GM23338 (cell line): Measurements from ENCODE around the gene C11orf52. TPM values are rescaled to one million over a fixed set of nuclear protein-coding genes. Genes with fewer than 3 reads are reported as not detected.

Experiments used
- ATAC-seq: fragments of 200-7000 bp; cut with Tn5 transposase; 3 replicates; pipeline ENCODE4 v1.9.1; 2020
- DNase-seq: peaks from one replicate; pipeline ENCODE4 v3.0.0-alpha.2; 2015; ENCODE audit warnings: low spot score
- H2AFZ ChIP-seq: fragments of 200-600 bp; sonication (generic); 2 replicates; pipeline ENCODE4 v1.8.0; 2016; ENCODE audit warnings: antibody characterized with exemption, mild to moderate bottlenecking, moderate library complexity
- H3F3A ChIP-seq: fragments of 200-600 bp; sonication (generic); replicated peaks from 2 replicates; pipeline ENCODE4 v1.8.0; 2017; ENCODE audit warnings: antibody characterized with exemption, mixed run types, low read depth
- H3K27ac ChIP-seq: fragments of 200-600 bp; sonication (generic); 2 replicates; pipeline ENCODE4 v1.6.1; 2016; ENCODE audit warnings: low read depth
- H3K27me3 ChIP-seq: fragments of 200-600 bp; sonication (generic); 2 replicates; pipeline ENCODE4 v1.8.0; 2016; ENCODE audit warnings: mild to moderate bottlenecking, mixed run types, moderate library complexity; ENCODE audit not compliant: insufficient read depth
- H3K36me3 ChIP-seq: fragments of 200-600 bp; sonication (generic); 2 replicates; pipeline ENCODE4 v1.8.0; 2016; ENCODE audit warnings: mild to moderate bottlenecking; ENCODE audit not compliant: insufficient read depth
- H3K4me1 ChIP-seq: fragments of 200-600 bp; sonication (generic); 2 replicates; pipeline ENCODE4 v1.8.0; 2016; ENCODE audit warnings: mild to moderate bottlenecking, moderate library complexity; ENCODE audit not compliant: insufficient read depth
- H3K4me2 ChIP-seq: fragments of 200-600 bp; sonication (generic); 2 replicates; pipeline ENCODE4 v1.7.1; 2017; ENCODE audit warnings: mixed run types
- H3K4me3 ChIP-seq: fragments of 200-600 bp; sonication (generic); 2 replicates; pipeline ENCODE4 v1.6.1; 2016; ENCODE audit warnings: mixed run types
- H3K79me2 ChIP-seq: fragments of 200-600 bp; sonication (generic); replicated peaks from 2 replicates; pipeline ENCODE4 v1.8.0; 2017; ENCODE audit warnings: mild to moderate bottlenecking; ENCODE audit not compliant: insufficient read depth
- H3K9me2 ChIP-seq: fragments of 200-600 bp; sonication (generic); 2 replicates; pipeline ENCODE4 v1.8.0; 2017; ENCODE audit not compliant: insufficient read depth
- H4K20me1 ChIP-seq: fragments of 200-600 bp; sonication (generic); replicated peaks from 2 replicates; pipeline ENCODE4 v1.8.0; 2017; ENCODE audit warnings: mild to moderate bottlenecking; ENCODE audit not compliant: insufficient read depth
- H3K27ac Mint-ChIP-seq: 2 replicates; pipeline ENCODE4 v1.8.0; 2020; ENCODE audit warnings: inconsistent platforms, mild to moderate bottlenecking, moderate library complexity, mixed read lengths
- H3K27me3 Mint-ChIP-seq: 3 replicates; pipeline ENCODE4 v1.8.0; 2022; ENCODE audit warnings: low read depth, mild to moderate bottlenecking, moderate library complexity, mixed read lengths, inconsistent platforms; ENCODE audit not compliant: insufficient read depth, poor library complexity
- H3K36me3 Mint-ChIP-seq: 3 replicates; pipeline ENCODE4 v1.8.0; 2021; ENCODE audit warnings: low read depth, mild to moderate bottlenecking, inconsistent platforms, moderate library complexity, mixed read lengths
- H3K4me1 Mint-ChIP-seq: 3 replicates; pipeline ENCODE4 v1.8.0; 2020; ENCODE audit warnings: mild to moderate bottlenecking, inconsistent platforms, mixed read lengths
- H3K4me3 Mint-ChIP-seq: 3 replicates; pipeline ENCODE4 v1.8.0; 2021; ENCODE audit warnings: moderate library complexity, mild to moderate bottlenecking, inconsistent platforms, mixed read lengths
- H3K9me3 Mint-ChIP-seq: 3 replicates; pipeline ENCODE4 v1.8.0; 2020; ENCODE audit warnings: moderate library complexity, mild to moderate bottlenecking, inconsistent platforms, mixed read lengths
- CREB1 ChIP-seq: fragments of 250-450 bp; sonication (Bioruptor Pico); IDR thresholded peaks from 2 replicates; pipeline ENCODE4 v1.5.0; 2020; ENCODE audit warnings: low read depth, mild to moderate bottlenecking, moderate library complexity
- EZH2 ChIP-seq: fragments of 200-600 bp; sonication (generic); IDR thresholded peaks from one replicate; pipeline ENCODE4 v1.8.0; 2017; ENCODE audit warnings: antibody characterized with exemption, mild to moderate bottlenecking, low read depth; ENCODE audit not compliant: unreplicated experiment
- EZH2phosphoT487 ChIP-seq: fragments of 200-600 bp; sonication (generic); IDR thresholded peaks from one replicate; pipeline ENCODE4 v1.8.1; 2018; ENCODE audit warnings: antibody characterized with exemption; ENCODE audit not compliant: unreplicated experiment
- JUNB ChIP-seq: IDR thresholded peaks from one replicate; pipeline ENCODE4 v1.6.1; 2016; ENCODE audit warnings: antibody characterized with exemption; ENCODE audit not compliant: unreplicated experiment
- NANOG ChIP-seq: IDR thresholded peaks from 2 replicates; pipeline ENCODE4 v1.6.1; 2016; ENCODE audit warnings: antibody characterized with exemption, borderline replicate concordance
- POLR2AphosphoS5 ChIP-seq: IDR thresholded peaks from 2 replicates; pipeline ENCODE4 v1.6.1; 2016; ENCODE audit warnings: antibody characterized with exemption, low read depth
- STAT1 ChIP-seq: IDR thresholded peaks from one replicate; pipeline ENCODE4 v1.6.1; 2016; ENCODE audit warnings: antibody characterized with exemption; ENCODE audit not compliant: unreplicated experiment
- ZNF114 ChIP-seq: fragments of 250-450 bp; sonication (Bioruptor Pico); IDR thresholded peaks from 2 replicates; pipeline ENCODE4 v1.5.0; 2020; ENCODE audit warnings: mild to moderate bottlenecking, moderate library complexity
- ZNF331 ChIP-seq: fragments of 250-450 bp; sonication (Bioruptor Pico); IDR thresholded peaks from 2 replicates; pipeline ENCODE4 v1.5.0; 2020; ENCODE audit warnings: low read depth, mild to moderate bottlenecking, moderate library complexity
- polyA plus RNA-seq: library from polyadenylated mRNA; unstranded; fragments of >200 nt; fragmentation: Nextera tagmentation; extraction: Ambion mirVana; gene quantifications from 2 replicates; pipeline ENCODE4 v1.2.1, GENCODE V29; 2016
- total RNA-seq: library from RNA; depleted of rRNA; stranded (reverse); fragments of >200 nt; shearing (Covaris generic); gene quantifications from 2 replicates; pipeline ENCODE4 v1.2.3, GENCODE V29; 2014
- TF ChIP-seq, protein P1 (sequence below): IDR thresholded peaks from one replicate; pipeline ENCODE4 v1.6.1; 2018; ENCODE audit warnings: antibody characterized with exemption; ENCODE audit not compliant: unreplicated experiment
- TF ChIP-seq, protein P2 (sequence below), 2 experiments: fragments of 200-600 bp in 1 of 2; sonication (generic) in 1 of 2; conservative IDR thresholded peaks; 2 replicates each; pipeline versions ENCODE4 v1.5.1 to v1.6.1; 2016 to 2017; ENCODE audit warnings: antibody characterized with exemption in 2 of 2, low read depth in 2 of 2, mild to moderate bottlenecking in 2 of 2, moderate library complexity in 1 of 2
- TF ChIP-seq, protein P3 (sequence below): fragments of 250-450 bp; sonication (Bioruptor Pico); IDR thresholded peaks from 2 replicates; pipeline ENCODE4 v1.5.0; 2020; ENCODE audit warnings: mild to moderate bottlenecking, moderate library complexity

The C11orf52 gene
- total and polyA plus RNA-seq, 2 experiments from 2014 or later = 1.0 to 4.1 TPM

DNA sequence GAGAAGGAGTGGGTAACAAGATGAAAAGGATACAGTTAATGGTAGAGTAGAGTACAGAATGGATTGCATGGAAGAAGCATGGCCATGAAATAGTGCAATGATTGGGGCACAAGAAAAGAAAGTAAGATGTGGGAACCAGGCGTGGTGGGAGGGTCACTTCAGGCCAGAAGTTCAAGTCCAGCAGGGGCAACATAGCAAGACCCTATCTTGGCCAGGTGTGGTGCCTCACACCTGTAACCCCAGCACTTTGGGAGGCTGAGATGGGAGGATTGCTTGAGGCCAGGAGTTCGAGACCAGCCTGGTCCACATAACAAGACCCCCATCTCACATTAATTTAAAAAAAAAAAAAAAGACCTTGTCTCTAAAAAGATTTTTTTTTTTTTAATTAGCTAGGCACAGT is 1.4 kb upstream of the C11orf52 start (continued):
- TF ChIP-seq, protein P1, sequence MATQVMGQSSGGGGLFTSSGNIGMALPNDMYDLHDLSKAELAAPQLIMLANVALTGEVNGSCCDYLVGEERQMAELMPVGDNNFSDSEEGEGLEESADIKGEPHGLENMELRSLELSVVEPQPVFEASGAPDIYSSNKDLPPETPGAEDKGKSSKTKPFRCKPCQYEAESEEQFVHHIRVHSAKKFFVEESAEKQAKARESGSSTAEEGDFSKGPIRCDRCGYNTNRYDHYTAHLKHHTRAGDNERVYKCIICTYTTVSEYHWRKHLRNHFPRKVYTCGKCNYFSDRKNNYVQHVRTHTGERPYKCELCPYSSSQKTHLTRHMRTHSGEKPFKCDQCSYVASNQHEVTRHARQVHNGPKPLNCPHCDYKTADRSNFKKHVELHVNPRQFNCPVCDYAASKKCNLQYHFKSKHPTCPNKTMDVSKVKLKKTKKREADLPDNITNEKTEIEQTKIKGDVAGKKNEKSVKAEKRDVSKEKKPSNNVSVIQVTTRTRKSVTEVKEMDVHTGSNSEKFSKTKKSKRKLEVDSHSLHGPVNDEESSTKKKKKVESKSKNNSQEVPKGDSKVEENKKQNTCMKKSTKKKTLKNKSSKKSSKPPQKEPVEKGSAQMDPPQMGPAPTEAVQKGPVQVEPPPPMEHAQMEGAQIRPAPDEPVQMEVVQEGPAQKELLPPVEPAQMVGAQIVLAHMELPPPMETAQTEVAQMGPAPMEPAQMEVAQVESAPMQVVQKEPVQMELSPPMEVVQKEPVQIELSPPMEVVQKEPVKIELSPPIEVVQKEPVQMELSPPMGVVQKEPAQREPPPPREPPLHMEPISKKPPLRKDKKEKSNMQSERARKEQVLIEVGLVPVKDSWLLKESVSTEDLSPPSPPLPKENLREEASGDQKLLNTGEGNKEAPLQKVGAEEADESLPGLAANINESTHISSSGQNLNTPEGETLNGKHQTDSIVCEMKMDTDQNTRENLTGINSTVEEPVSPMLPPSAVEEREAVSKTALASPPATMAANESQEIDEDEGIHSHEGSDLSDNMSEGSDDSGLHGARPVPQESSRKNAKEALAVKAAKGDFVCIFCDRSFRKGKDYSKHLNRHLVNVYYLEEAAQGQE = no peak
- TF ChIP-seq NANOG = no peak
- TF ChIP-seq ZNF331 (CRISPR knock-in tag) = no peak
- TF ChIP-seq EZH2 = no peak
- TF ChIP-seq EZH2phosphoT487 = no peak
- TF ChIP-seq, protein P2, sequence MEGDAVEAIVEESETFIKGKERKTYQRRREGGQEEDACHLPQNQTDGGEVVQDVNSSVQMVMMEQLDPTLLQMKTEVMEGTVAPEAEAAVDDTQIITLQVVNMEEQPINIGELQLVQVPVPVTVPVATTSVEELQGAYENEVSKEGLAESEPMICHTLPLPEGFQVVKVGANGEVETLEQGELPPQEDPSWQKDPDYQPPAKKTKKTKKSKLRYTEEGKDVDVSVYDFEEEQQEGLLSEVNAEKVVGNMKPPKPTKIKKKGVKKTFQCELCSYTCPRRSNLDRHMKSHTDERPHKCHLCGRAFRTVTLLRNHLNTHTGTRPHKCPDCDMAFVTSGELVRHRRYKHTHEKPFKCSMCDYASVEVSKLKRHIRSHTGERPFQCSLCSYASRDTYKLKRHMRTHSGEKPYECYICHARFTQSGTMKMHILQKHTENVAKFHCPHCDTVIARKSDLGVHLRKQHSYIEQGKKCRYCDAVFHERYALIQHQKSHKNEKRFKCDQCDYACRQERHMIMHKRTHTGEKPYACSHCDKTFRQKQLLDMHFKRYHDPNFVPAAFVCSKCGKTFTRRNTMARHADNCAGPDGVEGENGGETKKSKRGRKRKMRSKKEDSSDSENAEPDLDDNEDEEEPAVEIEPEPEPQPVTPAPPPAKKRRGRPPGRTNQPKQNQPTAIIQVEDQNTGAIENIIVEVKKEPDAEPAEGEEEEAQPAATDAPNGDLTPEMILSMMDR (conservative IDR thresholded peaks at IDR 0.05; ENCODE audit: low read depth in 2 of 2) = no peak
- TF ChIP-seq CREB1 = no peak
- TF ChIP-seq ZNF114 (CRISPR knock-in tag) = no peak

DNA sequence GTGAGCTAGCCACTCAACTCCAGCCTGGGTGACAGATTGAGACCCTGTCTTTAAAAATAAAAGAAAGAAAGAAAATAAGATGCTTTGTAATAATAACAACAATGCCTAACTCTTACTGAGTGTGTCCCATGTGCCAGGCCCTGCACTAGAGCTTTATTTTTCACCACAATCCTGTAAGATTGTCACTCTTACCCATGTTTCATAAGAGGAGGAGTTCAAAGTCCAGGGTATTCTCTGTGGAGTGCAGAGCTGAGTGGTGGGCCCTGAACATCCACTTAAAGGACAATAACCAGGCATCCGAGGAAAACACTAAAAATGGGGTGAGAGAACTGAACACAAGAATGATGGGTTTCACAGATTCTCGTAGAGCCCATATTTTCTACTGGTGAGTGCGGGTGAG is 925 bp upstream of the C11orf52 start:
- no peak overlapping the region for H3K4me3 ChIP-seq
- no peak for TF ChIP-seq JUNB
- TF ChIP-seq EZH2phosphoT487 = no peak
- no peak for TF ChIP-seq STAT1
- TF ChIP-seq ZNF331 (CRISPR knock-in tag) = no peak
- TF ChIP-seq, protein P3, sequence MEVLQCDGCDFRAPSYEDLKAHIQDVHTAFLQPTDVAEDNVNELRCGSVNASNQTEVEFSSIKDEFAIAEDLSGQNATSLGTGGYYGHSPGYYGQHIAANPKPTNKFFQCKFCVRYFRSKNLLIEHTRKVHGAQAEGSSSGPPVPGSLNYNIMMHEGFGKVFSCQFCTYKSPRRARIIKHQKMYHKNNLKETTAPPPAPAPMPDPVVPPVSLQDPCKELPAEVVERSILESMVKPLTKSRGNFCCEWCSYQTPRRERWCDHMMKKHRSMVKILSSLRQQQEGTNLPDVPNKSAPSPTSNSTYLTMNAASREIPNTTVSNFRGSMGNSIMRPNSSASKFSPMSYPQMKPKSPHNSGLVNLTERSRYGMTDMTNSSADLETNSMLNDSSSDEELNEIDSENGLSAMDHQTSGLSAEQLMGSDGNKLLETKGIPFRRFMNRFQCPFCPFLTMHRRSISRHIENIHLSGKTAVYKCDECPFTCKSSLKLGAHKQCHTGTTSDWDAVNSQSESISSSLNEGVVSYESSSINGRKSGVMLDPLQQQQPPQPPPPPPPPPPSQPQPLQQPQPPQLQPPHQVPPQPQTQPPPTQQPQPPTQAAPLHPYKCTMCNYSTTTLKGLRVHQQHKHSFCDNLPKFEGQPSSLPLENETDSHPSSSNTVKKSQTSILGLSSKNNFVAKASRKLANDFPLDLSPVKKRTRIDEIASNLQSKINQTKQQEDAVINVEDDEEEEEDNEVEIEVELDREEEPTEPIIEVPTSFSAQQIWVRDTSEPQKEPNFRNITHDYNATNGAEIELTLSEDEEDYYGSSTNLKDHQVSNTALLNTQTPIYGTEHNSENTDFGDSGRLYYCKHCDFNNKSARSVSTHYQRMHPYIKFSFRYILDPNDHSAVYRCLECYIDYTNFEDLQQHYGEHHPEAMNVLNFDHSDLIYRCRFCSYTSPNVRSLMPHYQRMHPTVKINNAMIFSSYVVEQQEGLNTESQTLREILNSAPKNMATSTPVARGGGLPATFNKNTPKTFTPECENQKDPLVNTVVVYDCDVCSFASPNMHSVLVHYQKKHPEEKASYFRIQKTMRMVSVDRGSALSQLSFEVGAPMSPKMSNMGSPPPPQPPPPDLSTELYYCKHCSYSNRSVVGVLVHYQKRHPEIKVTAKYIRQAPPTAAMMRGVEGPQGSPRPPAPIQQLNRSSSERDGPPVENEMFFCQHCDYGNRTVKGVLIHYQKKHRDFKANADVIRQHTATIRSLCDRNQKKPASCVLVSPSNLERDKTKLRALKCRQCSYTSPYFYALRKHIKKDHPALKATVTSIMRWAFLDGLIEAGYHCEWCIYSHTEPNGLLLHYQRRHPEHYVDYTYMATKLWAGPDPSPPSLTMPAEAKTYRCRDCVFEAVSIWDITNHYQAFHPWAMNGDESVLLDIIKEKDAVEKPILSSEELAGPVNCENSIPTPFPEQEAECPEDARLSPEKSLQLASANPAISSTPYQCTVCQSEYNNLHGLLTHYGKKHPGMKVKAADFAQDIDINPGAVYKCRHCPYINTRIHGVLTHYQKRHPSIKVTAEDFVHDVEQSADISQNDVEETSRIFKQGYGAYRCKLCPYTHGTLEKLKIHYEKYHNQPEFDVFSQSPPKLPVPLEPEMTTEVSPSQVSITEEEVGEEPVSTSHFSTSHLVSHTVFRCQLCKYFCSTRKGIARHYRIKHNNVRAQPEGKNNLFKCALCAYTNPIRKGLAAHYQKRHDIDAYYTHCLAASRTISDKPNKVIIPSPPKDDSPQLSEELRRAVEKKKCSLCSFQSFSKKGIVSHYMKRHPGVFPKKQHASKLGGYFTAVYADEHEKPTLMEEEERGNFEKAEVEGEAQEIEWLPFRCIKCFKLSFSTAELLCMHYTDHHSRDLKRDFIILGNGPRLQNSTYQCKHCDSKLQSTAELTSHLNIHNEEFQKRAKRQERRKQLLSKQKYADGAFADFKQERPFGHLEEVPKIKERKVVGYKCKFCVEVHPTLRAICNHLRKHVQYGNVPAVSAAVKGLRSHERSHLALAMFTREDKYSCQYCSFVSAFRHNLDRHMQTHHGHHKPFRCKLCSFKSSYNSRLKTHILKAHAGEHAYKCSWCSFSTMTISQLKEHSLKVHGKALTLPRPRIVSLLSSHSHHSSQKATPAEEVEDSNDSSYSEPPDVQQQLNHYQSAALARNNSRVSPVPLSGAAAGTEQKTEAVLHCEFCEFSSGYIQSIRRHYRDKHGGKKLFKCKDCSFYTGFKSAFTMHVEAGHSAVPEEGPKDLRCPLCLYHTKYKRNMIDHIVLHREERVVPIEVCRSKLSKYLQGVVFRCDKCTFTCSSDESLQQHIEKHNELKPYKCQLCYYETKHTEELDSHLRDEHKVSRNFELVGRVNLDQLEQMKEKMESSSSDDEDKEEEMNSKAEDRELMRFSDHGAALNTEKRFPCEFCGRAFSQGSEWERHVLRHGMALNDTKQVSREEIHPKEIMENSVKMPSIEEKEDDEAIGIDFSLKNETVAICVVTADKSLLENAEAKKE (CRISPR knock-in tag) = no peak
- TF ChIP-seq, protein P2 (conservative IDR thresholded peaks at IDR 0.05; ENCODE audit: low read depth in 2 of 2) = no peak
- no peak for TF ChIP-seq POLR2AphosphoS5
- TF ChIP-seq NANOG = no peak

More for the DNA sequence above, 925 bp upstream of the C11orf52 start:
- DNase-seq (no peak), ATAC-seq (no peak)
- H3K4me1 ChIP-seq = peaks cover 18% of the 10 kb centered on the region
- no peak overlapping the region for H3K27ac ChIP-seq
- no peaks in the 10 kb centered on the region for H3K79me2 ChIP-seq
- Mint-ChIP-seq H3K4me3 (no peak overlapping the region), H3K36me3 (no peaks in the 10 kb centered on the region), H3K4me1 (peaks cover 26% of the 10 kb centered on the region), H3K27ac (peak overlapping the region; percentile 41; the same call in 1 of the 2 replicates), H3K27me3 (peaks cover 9% of the 10 kb centered on the region), H3K9me3 (peaks cover 3% of the 10 kb centered on the region; the same call in 1 of the 3 replicates)
- no peak overlapping the region for H2AFZ ChIP-seq
- H3K4me2 ChIP-seq = peak overlapping the region; percentile 37; the same call in 1 of the 2 replicates
- H3K9me2 ChIP-seq = no peaks in the 10 kb centered on the region
- no peaks in the 10 kb centered on the region for H3K36me3 ChIP-seq
- no peaks in the 10 kb centered on the region for H4K20me1 ChIP-seq
- H3F3A ChIP-seq = peaks cover 3% of the 10 kb centered on the region; the same call in 1 of the 2 replicates
- H3K27me3 ChIP-seq = no peaks in the 10 kb centered on the region
